Keratinocyte (primary cell): ENCODE measurements around the gene ACP7. TPM values are rescaled to one million over a fixed set of nuclear protein-coding genes. Genes with fewer than 3 reads are reported as not detected.
"Not testable (repeated sequence)": the region's sequence is repeated elsewhere in the genome, so short reads cannot be mapped to it uniquely, and the experiment has no call there.

ENCODE experiments used
- DNase-seq: peaks from one replicate; pipeline ENCODE4 v3.0.0-alpha.2; 2011; ENCODE audit warnings: low read depth, missing footprints, low spot score
- FAIRE-seq: peaks from 2 replicates; lab custom pipeline; 2011; peaks lifted over from hg19 to GRCh38; lab: Jason Lieb, UNC
- H2AFZ ChIP-seq: 2 replicates; pipeline ENCODE4 v1.6.0; 2012; ENCODE audit warnings: low read length, control low read depth, inconsistent platforms; ENCODE audit not compliant: control insufficient read depth
- H3K27ac ChIP-seq: 2 replicates; pipeline ENCODE4 v1.5.1; 2011; ENCODE audit warnings: low read length; ENCODE audit not compliant: control insufficient read depth, insufficient read depth
- H3K27me3 ChIP-seq: 3 replicates; pipeline ENCODE4 v1.6.0; 2011; ENCODE audit warnings: low read length; ENCODE audit not compliant: control insufficient read depth, insufficient read depth; ENCODE audit errors: extremely low read depth
- H3K36me3 ChIP-seq, 2 experiments: 2 replicates in 1 of 2; 3 replicates in 1 of 2; pipeline ENCODE4 v1.5.1; 2011; ENCODE audit warnings: low read length in 2 of 2, mild to moderate bottlenecking in 1 of 2; ENCODE audit not compliant: control insufficient read depth in 2 of 2, insufficient read depth in 2 of 2; ENCODE audit errors: extremely low read depth in 1 of 2
- H3K4me1 ChIP-seq: 3 replicates; pipeline ENCODE4 v1.5.1; 2011; ENCODE audit warnings: low read length; ENCODE audit not compliant: control insufficient read depth, insufficient read depth; ENCODE audit errors: extremely low read depth
- H3K4me2 ChIP-seq: 3 replicates; pipeline ENCODE4 v1.6.0; 2011; ENCODE audit warnings: low read depth, low read length; ENCODE audit not compliant: control insufficient read depth, insufficient read depth; ENCODE audit errors: extremely low read depth
- H3K4me3 ChIP-seq, 3 experiments: fragments of 200-600 bp in 1 of 3; sonication (generic) in 1 of 3; 2 replicates in 2 of 3; 3 replicates in 1 of 3; pipeline ENCODE4 v1.5.1; 2011 to 2016; ENCODE audit warnings: low read length in 3 of 3, mild to moderate bottlenecking in 3 of 3, control low read depth in 2 of 3, inconsistent platforms in 1 of 3, low read depth in 1 of 3, mixed read lengths in 1 of 3, mixed run types in 1 of 3, moderate library complexity in 1 of 3; ENCODE audit not compliant: control insufficient read depth in 2 of 3, insufficient read depth in 2 of 3; ENCODE audit errors: extremely low read depth in 1 of 3
- H3K79me2 ChIP-seq: 2 replicates; pipeline ENCODE4 v1.6.0; 2012; ENCODE audit warnings: low read length; ENCODE audit not compliant: control insufficient read depth, insufficient read depth
- H3K9ac ChIP-seq: 3 replicates; pipeline ENCODE4 v1.6.0; 2011; ENCODE audit warnings: low read length; ENCODE audit not compliant: control insufficient read depth, insufficient read depth; ENCODE audit errors: extremely low read depth
- H3K9me1 ChIP-seq: 3 replicates; pipeline ENCODE4 v1.6.0; 2011; ENCODE audit warnings: low read length; ENCODE audit not compliant: control insufficient read depth, insufficient read depth; ENCODE audit errors: extremely low read depth
- H3K9me3 ChIP-seq: 2 replicates; pipeline ENCODE4 v1.5.1; 2012; ENCODE audit warnings: low read depth, low read length; ENCODE audit not compliant: control insufficient read depth
- H4K20me1 ChIP-seq: 3 replicates; pipeline ENCODE4 v1.6.0; 2011; ENCODE audit warnings: low read length; ENCODE audit not compliant: control insufficient read depth, insufficient read depth; ENCODE audit errors: extremely low read depth
- EZH2 ChIP-seq: IDR thresholded peaks from one replicate; pipeline ENCODE4 v1.6.1; 2012; ENCODE audit warnings: inconsistent platforms, mild to moderate bottlenecking, low read length, moderate library complexity
- dilution Hi-C: fragments of 300-500 bp; cut with MboI; formaldehyde crosslinking; loops from one replicate; pipeline ENCODE4 v1.7.0; 2020; ENCODE audit warnings: low sequenced_read_pairs; ENCODE audit not compliant: extremely low pct_ligation_motif_present
- polyA plus RNA-seq, 5 experiments: library from polyadenylated mRNA; depleted of rRNA in 3 of 5; stranded (reverse) in 3 of 5; stranded (forward) in 1 of 5; unstranded in 1 of 5; fragments of >200 nt; gene quantifications; 1 replicate in 1 of 5; 2 replicates in 3 of 5; 3 replicates in 1 of 5; pipeline versions ENCODE4 v1.2.1 to v1.2.3, GENCODE V29; 2011 to 2012; ENCODE audit warnings: missing spikeins in 2 of 5, low read depth in 1 of 5, low replicate concordance in 1 of 5
- TF ChIP-seq, protein P1 (sequence below), 3 experiments: IDR thresholded peaks in 1 of 3; conservative IDR thresholded peaks in 1 of 3; optimal IDR thresholded peaks in 1 of 3; 2 replicates in 2 of 3; 3 replicates in 1 of 3; pipeline versions ENCODE3 to v1.5.1; 2011; ENCODE audit warnings: low read length in 3 of 3, mild to moderate bottlenecking in 3 of 3, moderate library complexity in 2 of 3, control low read depth in 1 of 3, inconsistent platforms in 1 of 3; ENCODE audit not compliant: insufficient read depth in 2 of 3; ENCODE audit errors: extremely low read depth in 1 of 3

ACP7 gene
- polyA plus RNA-seq, 1 donor (not counting 4 experiments of a cell fraction or from before 2014, with no cell fraction given): 0.09 TPM

DNA sequence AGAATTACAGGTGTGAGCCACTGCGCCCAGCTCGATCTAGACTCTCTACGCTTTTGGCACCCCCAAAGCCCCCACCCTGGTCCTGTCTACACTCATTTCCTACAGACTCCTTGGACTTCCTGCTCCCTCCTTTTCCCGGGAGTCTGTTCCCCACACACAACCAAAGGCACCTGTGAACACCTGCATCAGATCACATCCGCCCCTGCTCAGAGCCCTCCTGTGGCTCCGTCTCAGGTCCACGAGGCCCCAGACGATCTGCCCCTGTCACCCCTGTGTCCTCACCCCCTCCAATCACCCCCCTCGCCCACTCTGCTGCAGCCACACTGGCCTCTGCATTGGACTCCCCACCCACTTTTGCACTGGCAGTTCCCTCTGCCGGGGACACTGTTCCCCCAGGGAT lies 29.0 kb downstream of the ACP7 start:
- H3K9me3 ChIP-seq: no peaks in the 10 kb centered on the region
- H3K4me3 ChIP-seq: no peak overlapping the region
- no peak overlapping the region for H3K27ac ChIP-seq
- H3K27me3 ChIP-seq: no peaks in the 10 kb centered on the region
- no peaks in the 10 kb centered on the region for H4K20me1 ChIP-seq
- TF ChIP-seq EZH2: no peak
- TF ChIP-seq, protein P1, sequence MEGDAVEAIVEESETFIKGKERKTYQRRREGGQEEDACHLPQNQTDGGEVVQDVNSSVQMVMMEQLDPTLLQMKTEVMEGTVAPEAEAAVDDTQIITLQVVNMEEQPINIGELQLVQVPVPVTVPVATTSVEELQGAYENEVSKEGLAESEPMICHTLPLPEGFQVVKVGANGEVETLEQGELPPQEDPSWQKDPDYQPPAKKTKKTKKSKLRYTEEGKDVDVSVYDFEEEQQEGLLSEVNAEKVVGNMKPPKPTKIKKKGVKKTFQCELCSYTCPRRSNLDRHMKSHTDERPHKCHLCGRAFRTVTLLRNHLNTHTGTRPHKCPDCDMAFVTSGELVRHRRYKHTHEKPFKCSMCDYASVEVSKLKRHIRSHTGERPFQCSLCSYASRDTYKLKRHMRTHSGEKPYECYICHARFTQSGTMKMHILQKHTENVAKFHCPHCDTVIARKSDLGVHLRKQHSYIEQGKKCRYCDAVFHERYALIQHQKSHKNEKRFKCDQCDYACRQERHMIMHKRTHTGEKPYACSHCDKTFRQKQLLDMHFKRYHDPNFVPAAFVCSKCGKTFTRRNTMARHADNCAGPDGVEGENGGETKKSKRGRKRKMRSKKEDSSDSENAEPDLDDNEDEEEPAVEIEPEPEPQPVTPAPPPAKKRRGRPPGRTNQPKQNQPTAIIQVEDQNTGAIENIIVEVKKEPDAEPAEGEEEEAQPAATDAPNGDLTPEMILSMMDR (optimal IDR thresholded peaks at IDR 0.05 in 1 of 3, IDR thresholded peaks at IDR 0.05 in 1 of 3, conservative IDR thresholded peaks at IDR 0.05 in 1 of 3; ENCODE audit: extremely low read depth in 1 of 3, insufficient read depth in 2 of 3, low read length in 3 of 3): no peak
- H2AFZ ChIP-seq: no peak overlapping the region
- no peaks in the 10 kb centered on the region for H3K36me3 ChIP-seq
- no peaks in the 10 kb centered on the region for H3K79me2 ChIP-seq
- H3K9ac ChIP-seq: no peak overlapping the region
- FAIRE-seq (no peak), DNase-seq (no peak)
- no peak overlapping the region for H3K4me2 ChIP-seq
- dilution Hi-C loops: no loop called here
- no peaks in the 10 kb centered on the region for H3K9me1 ChIP-seq
- H3K4me1 ChIP-seq: peaks cover 14% of the 10 kb centered on the region

DNA sequence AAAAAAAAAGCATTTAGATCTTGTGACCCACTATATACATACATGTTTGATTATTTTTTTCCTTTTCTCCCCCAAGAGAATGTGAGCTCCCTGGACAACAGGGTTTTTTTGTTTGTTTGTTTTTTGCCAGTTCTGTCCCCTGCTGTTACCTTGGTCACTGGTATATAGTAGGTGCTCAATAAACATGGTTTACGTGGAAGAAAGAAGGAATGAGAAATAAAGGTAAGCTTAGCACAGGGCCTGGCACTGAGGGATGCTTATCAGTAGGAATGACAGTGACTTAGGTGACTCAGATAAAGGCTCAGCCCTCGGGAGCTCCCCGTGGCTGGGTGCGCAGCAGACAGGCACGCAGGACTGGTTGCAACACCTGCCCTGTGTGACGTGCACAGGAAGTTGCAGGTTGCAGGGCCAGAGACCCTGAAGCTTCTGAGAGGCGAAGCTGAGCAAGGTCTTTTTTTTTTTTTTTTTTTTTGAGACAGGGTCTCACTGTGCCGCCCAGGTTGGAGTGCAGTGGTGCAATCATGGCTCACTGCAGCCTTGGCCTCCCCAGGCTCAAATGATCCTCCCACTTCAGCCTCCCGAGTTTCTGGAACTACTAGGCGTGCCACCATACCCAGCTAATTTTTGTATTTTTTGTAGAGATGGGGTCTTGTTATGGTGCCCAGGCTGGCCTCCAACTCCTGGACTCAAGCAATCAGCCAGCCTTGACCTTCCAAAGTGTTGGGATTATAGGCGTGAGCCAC lies 31.1 kb downstream of the ACP7 start:
- Histone ChIP-seq H2AFZ (no peak overlapping the region), H3K36me3 (no peaks in the 10 kb centered on the region), H4K20me1 (no peaks in the 10 kb centered on the region), H3K9me1 (no peaks in the 10 kb centered on the region), H3K27me3 (no peaks in the 10 kb centered on the region), H3K4me3 (no peak overlapping the region), H3K9me3 (no peaks in the 10 kb centered on the region), H3K4me2 (no peak overlapping the region), H3K9ac (no peak overlapping the region), H3K27ac (no peak overlapping the region), H3K4me1 (peaks cover 14% of the 10 kb centered on the region), H3K79me2 (no peaks in the 10 kb centered on the region)
- FAIRE-seq (no peak), DNase-seq (no peak)
- dilution Hi-C loops: no loop called here
- TF ChIP-seq EZH2: no peak
- TF ChIP-seq, protein P1 (optimal IDR thresholded peaks at IDR 0.05 in 1 of 3, IDR thresholded peaks at IDR 0.05 in 1 of 3, conservative IDR thresholded peaks at IDR 0.05 in 1 of 3; ENCODE audit: extremely low read depth in 1 of 3, insufficient read depth in 2 of 3, low read length in 3 of 3): no peak

DNA sequence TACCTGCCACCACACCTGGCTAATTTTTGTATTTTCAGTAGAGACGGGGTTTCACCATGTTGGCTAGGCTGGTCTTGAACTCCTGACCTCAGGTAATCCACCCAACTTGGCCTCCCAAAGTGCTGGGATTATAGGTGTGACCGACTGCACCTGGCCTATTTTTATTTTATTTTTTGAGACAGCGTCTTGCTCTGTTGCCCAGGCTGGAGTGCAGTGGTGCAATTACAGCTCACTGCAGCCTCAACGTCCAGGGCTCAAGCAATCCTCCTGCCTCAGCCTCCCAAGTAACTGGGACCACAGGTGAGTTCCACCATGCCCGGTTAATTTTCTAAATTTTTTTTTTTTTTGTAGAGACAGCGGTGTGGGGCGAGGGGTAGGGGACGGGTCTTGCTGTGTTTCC lies 32.9 kb downstream of the ACP7 start:
- FAIRE-seq, H3K4me3 ChIP-seq, H3K36me3 ChIP-seq, H3K9me1 ChIP-seq, H3K27me3 ChIP-seq, DNase-seq, H4K20me1 ChIP-seq, H3K9me3 ChIP-seq, H3K27ac ChIP-seq, H3K4me1 ChIP-seq, H3K4me2 ChIP-seq, H2AFZ ChIP-seq, dilution Hi-C loops, H3K9ac ChIP-seq, H3K79me2 ChIP-seq: not testable (repeated sequence)
